ENCODE data around the gene NKAIN4.

GRCh38 chr20:63257629-63258028, 3.4 kb upstream of the NKAIN4 start:
- TF ChIP-seq CTCF (IDR thresholded peaks at IDR 0.05) (no peak), POLR2A (IDR thresholded peaks at IDR 0.05) (no peak)

Data from breast epithelium (tissue), 3 donors.